PC-9 (cell line): Measurements from ENCODE around the gene COL11A2. TPM values are rescaled to one million over a fixed set of nuclear protein-coding genes. Genes with fewer than 3 reads are reported as not detected.

Experiments used
- BruUV-seq: library from RNA; stranded (reverse); fragments of 400-500 nt; replicated peaks from 2 replicates; lab custom pipeline; 2021; lab: Mats Ljungman, UMichigan
- CTCF ChIA-PET: fragments of 300-600 bp; sonication (Branson Sonifier 250); formaldehyde crosslinking; loops from one replicate; lab custom pipeline; 2022; ENCODE audit warnings: antibody characterized with exemption; lab: Charles Lee
- POLR2A ChIA-PET: fragments of 300-600 bp; sonication (Branson Sonifier 250); formaldehyde crosslinking; loops from one replicate; lab custom pipeline; 2022; ENCODE audit warnings: antibody characterized with exemption; ENCODE audit not compliant: unreplicated experiment; lab: Charles Lee
- DNase-seq, 2 experiments: peaks; one replicate each; pipeline versions ENCODE4 v3.0.0 to v3.0.0-alpha.2; 2015 to 2022; ENCODE audit warnings: mixed read lengths in 1 of 2
- H2AFZ ChIP-seq: fragments of 200-600 bp; sonication (generic); 2 replicates; pipeline ENCODE4 v1.8.1; 2017; ENCODE audit warnings: antibody characterized with exemption
- H3F3A ChIP-seq: fragments of 200-600 bp; sonication (generic); 2 replicates; pipeline ENCODE4 v1.8.1; 2017; ENCODE audit warnings: antibody characterized with exemption, mild to moderate bottlenecking, low read depth; ENCODE audit not compliant: insufficient read depth
- H3K27ac ChIP-seq: fragments of 200-600 bp; sonication (generic); 2 replicates; pipeline ENCODE4 v1.6.1; 2016; ENCODE audit warnings: mixed run types
- H3K27me3 ChIP-seq: fragments of 200-600 bp; sonication (generic); 2 replicates; pipeline ENCODE4 v1.6.1; 2016; ENCODE audit warnings: low read depth, mixed run types; ENCODE audit not compliant: insufficient read depth
- H3K36me3 ChIP-seq: fragments of 200-600 bp; sonication (generic); 2 replicates; pipeline ENCODE4 v1.6.1; 2016; ENCODE audit warnings: low read depth, mixed run types
- H3K4me1 ChIP-seq: fragments of 200-600 bp; sonication (generic); replicated peaks from 2 replicates; pipeline ENCODE4 v1.6.1; 2016; ENCODE audit warnings: mixed run types; ENCODE audit not compliant: insufficient read depth
- H3K4me2 ChIP-seq: fragments of 200-600 bp; sonication (generic); 2 replicates; pipeline ENCODE4 v1.6.1; 2017; ENCODE audit warnings: mixed run types
- H3K4me3 ChIP-seq: fragments of 200-600 bp; sonication (generic); 2 replicates; pipeline ENCODE4 v1.6.1; 2016; ENCODE audit warnings: mixed run types
- H3K79me2 ChIP-seq: fragments of 200-600 bp; sonication (generic); 2 replicates; pipeline ENCODE4 v1.6.1; 2017; ENCODE audit warnings: low read depth, mixed run types
- H3K9me2 ChIP-seq: fragments of 200-600 bp; sonication (generic); 2 replicates; pipeline ENCODE4 v1.8.1; 2017; ENCODE audit warnings: mild to moderate bottlenecking; ENCODE audit not compliant: insufficient read depth
- H3K9me3 ChIP-seq: fragments of 200-600 bp; sonication (generic); 2 replicates; pipeline ENCODE4 v1.8.1; 2016; ENCODE audit warnings: low read depth; ENCODE audit not compliant: insufficient read depth
- H4K20me1 ChIP-seq: fragments of 200-600 bp; sonication (generic); 2 replicates; pipeline ENCODE4 v1.8.1; 2017; ENCODE audit not compliant: insufficient read depth
- EZH2 ChIP-seq: fragments of 200-600 bp; sonication (generic); IDR thresholded peaks from 2 replicates; pipeline ENCODE4 v1.8.0; 2017; ENCODE audit warnings: antibody characterized with exemption, low read depth
- intact Hi-C: fragments of 100-400 bp; cut with micrococcal nuclease; formaldehyde crosslinking; loops from one replicate; pipeline ENCODE4 v1.10.0; 2022; ENCODE audit not compliant: unreplicated experiment
- total RNA-seq: library from RNA; stranded (reverse); gene quantifications from 2 replicates; pipeline ENCODE4 v1.2.3, GENCODE V29; 2021
- TF ChIP-seq, protein P1 (sequence below): fragments of 200-600 bp; sonication (generic); conservative IDR thresholded peaks from 2 replicates; pipeline ENCODE4 v1.6.1; 2017; ENCODE audit warnings: mixed run types, antibody characterized with exemption, mild to moderate bottlenecking, moderate library complexity

The COL11A2 gene
- total RNA-seq, 1 experiment from 2014 or later: 2.2 TPM

GRCh38 chr6:33209856-33210255 is 17.6 kb upstream of the COL11A2 start:
- H2AFZ ChIP-seq: no peak overlapping the region
- TF ChIP-seq EZH2: no peak
- TF ChIP-seq, protein P1, sequence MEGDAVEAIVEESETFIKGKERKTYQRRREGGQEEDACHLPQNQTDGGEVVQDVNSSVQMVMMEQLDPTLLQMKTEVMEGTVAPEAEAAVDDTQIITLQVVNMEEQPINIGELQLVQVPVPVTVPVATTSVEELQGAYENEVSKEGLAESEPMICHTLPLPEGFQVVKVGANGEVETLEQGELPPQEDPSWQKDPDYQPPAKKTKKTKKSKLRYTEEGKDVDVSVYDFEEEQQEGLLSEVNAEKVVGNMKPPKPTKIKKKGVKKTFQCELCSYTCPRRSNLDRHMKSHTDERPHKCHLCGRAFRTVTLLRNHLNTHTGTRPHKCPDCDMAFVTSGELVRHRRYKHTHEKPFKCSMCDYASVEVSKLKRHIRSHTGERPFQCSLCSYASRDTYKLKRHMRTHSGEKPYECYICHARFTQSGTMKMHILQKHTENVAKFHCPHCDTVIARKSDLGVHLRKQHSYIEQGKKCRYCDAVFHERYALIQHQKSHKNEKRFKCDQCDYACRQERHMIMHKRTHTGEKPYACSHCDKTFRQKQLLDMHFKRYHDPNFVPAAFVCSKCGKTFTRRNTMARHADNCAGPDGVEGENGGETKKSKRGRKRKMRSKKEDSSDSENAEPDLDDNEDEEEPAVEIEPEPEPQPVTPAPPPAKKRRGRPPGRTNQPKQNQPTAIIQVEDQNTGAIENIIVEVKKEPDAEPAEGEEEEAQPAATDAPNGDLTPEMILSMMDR: no peak
- CTCF ChIA-PET: interaction anchor here (0.7 kb wide), 1 partner anchor 359 kb away, joined by 3 read pairs; no protein-coding TSS in a partner anchor
- H3K36me3 ChIP-seq: 0 out of 2 replicates have a peak, but pooled peaks cover 8% of the 10 kb centered on the region
- no TSS peak for BruUV-seq
- intact Hi-C loops: loop anchor here (10.0 kb wide), 2 partner anchors 65 to 205 kb away; partner anchors contain the start of genes B3GALT4, CUTA, PHF1 and RPS18
- H3K4me2 ChIP-seq: no peak overlapping the region
- no peaks in the 10 kb centered on the region; the same call in 1 of the 2 replicates for H3K79me2 ChIP-seq
- H3K9me3 ChIP-seq: no peaks in the 10 kb centered on the region
- peaks cover 33% of the 10 kb centered on the region; the same call in 1 of the 2 replicates for H3F3A ChIP-seq
- no peaks in the 10 kb centered on the region for H3K9me2 ChIP-seq
- no peak overlapping the region for H3K27ac ChIP-seq
- no peak overlapping the region for H3K4me3 ChIP-seq
- DNase-seq: no peak
- H3K27me3 ChIP-seq: no peaks in the 10 kb centered on the region
- H4K20me1 ChIP-seq: no peaks in the 10 kb centered on the region
- POLR2A ChIA-PET: interaction anchor here (0.5 kb wide), 1 partner anchor 43 kb away, joined by 6 read pairs; no protein-coding TSS in a partner anchor
- H3K4me1 ChIP-seq: peaks cover 24% of the 10 kb centered on the region

DNA sequence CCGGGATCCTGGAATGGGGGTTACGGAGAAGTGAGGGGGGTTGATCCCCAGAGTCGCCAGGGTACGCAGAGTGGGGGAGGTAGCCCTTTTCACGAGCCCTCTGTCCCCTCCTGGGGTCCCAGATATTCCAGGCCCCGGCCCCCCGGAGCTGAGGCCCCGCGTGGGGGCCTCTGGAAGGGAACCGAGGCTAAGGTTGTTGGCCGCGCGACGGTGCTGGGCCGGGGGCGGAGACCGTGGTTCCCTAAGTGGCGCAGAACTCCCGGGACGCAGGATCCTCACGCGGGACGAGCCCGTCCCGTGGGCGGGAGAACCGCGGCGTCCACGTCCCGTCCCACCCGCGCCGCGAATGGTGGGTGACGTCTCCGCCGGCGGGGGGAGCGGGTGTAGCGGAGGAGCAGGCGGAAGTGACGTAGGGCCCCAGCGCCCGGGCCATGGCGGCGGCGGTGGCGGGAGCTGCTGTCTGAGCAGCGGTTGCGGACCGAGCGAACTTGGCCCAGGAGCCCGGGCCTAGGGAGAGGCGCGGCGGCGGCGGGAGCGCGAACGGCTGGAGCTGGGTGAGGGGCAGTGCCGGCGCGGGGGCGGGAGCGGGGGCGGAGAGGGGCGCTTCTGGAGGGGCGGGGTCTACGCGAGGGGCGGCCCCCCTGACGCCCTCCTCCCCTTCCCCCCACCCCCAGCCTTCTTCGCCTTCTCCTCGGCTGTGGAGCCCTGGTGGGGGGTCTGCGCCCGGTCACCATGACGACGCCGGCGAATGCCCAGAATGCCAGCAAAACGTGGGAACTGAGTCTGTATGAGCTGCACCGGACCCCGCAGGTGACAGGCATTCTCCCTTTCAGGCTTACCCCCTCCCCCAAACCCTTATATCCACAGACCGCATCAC is 16.1 kb upstream of the COL11A2 start, which contains the start of gene RING1:
RING1 (plus strand) TSS at position 410 of the 877 bp plus-strand sequence; CDS start at position 733, 323 bp downstream.
- no peaks in the 10 kb centered on the region for H3K9me2 ChIP-seq
- intact Hi-C loops: loop anchor here (10.0 kb wide), 2 partner anchors 66 to 206 kb away; partner anchors contain the start of genes B3GALT4, CUTA, PHF1 and RPS18
- TSS peak; percentile 96 for BruUV-seq

More for the DNA sequence above, 16.1 kb upstream of the COL11A2 start, which contains the start of gene RING1:
- no peaks in the 10 kb centered on the region for H4K20me1 ChIP-seq
- peak within 1 kb of the TSS; percentile 98 for H3K4me3 ChIP-seq
- H3K36me3 ChIP-seq: peaks cover 13% of the 10 kb centered on the region; the same call in 1 of the 2 replicates
- peak in 1 of 2 experiments; percentile 64 for DNase-seq
- peaks cover 3% of the 10 kb centered on the region; the same call in 1 of the 2 replicates for H3K79me2 ChIP-seq
- peak within 1 kb of the TSS; percentile 62 for H3K27ac ChIP-seq
- H3K4me2 ChIP-seq: peak within 1 kb of the TSS; percentile 95
- H2AFZ ChIP-seq: peak within 1 kb of the TSS; percentile 98
- H3K9me3 ChIP-seq: no peaks in the 10 kb centered on the region
- TF ChIP-seq, protein P1: no peak
- no peak for TF ChIP-seq EZH2
- CTCF ChIA-PET: interaction anchor here (0.6 to 0.7 kb wide), 2 partner anchors 40 to 354 kb away, joined by 3 to 8 read pairs; no protein-coding TSS in a partner anchor
- POLR2A ChIA-PET: interaction anchor here (0.6 to 0.9 kb wide), 4 partner anchors 9 to 370 kb away, joined by 5 to 13 read pairs (median 6); partner anchors contain the start of gene TAP2
- peaks cover 43% of the 10 kb centered on the region; the same call in 1 of the 2 replicates for H3F3A ChIP-seq
- H3K27me3 ChIP-seq: no peaks in the 10 kb centered on the region
- peaks cover 29% of the 10 kb centered on the region for H3K4me1 ChIP-seq
